SK-N-MC (cell line): ENCODE results near the gene AGBL1.

ENCODE experiments used
- DNase-seq: peaks from one replicate; pipeline ENCODE4 v3.0.0-alpha.2; 2011; ENCODE audit warnings: low read depth, low spot score
- H3K27ac ChIP-seq: fragments of 200-600 bp; sonication (generic); 2 replicates; pipeline ENCODE4 v1.5.1; 2016; ENCODE audit warnings: mixed run types
- H3K36me3 ChIP-seq: fragments of 200-600 bp; sonication (generic); 2 replicates; pipeline ENCODE4 v1.6.1; 2017; ENCODE audit warnings: antibody characterized with exemption, low read length, mixed read lengths; ENCODE audit not compliant: insufficient read depth
- H3K4me3 ChIP-seq: fragments of 200-600 bp; sonication (generic); 2 replicates; pipeline ENCODE4 v1.5.1; 2016
- H3K9ac ChIP-seq: fragments of 200-600 bp; sonication (generic); 2 replicates; pipeline ENCODE4 v1.8.0; 2017; ENCODE audit warnings: mixed run types, mixed read lengths; ENCODE audit not compliant: insufficient read length
- H3K9me3 ChIP-seq: fragments of 200-600 bp; sonication (generic); 2 replicates; pipeline ENCODE4 v1.6.1; 2017; ENCODE audit warnings: low read depth, mild to moderate bottlenecking, antibody characterized with exemption, low read length, moderate library complexity, mixed read lengths
- EZH2 ChIP-seq: fragments of 200-600 bp; sonication (generic); IDR thresholded peaks from one replicate; pipeline ENCODE4 v1.6.1; 2017; ENCODE audit warnings: antibody characterized with exemption
- FOXP2 ChIP-seq: optimal IDR thresholded peaks from 2 replicates; pipeline ENCODE3; 2011; ENCODE audit warnings: mild to moderate bottlenecking, moderate library complexity; ENCODE audit not compliant: insufficient read depth; ENCODE audit errors: extremely low read length, control extremely low read depth
- POLR2AphosphoS5 ChIP-seq: IDR thresholded peaks from 2 replicates; pipeline ENCODE4 v1.6.1; 2012; ENCODE audit warnings: mild to moderate bottlenecking, low read depth, low read length, borderline replicate concordance

AGBL1 gene

GRCh38 chr15:86229936-86230335 is 150.3 kb downstream of the AGBL1 start:
- H3K36me3 ChIP-seq, result no peaks in the 10 kb centered on the region
- no peak overlapping the region for H3K4me3 ChIP-seq
- no peak for TF ChIP-seq POLR2AphosphoS5
- TF ChIP-seq FOXP2, result no peak
- no peak for TF ChIP-seq EZH2
- no peak for DNase-seq
- no peaks in the 10 kb centered on the region for H3K9me3 ChIP-seq
- no peak overlapping the region for H3K9ac ChIP-seq
- H3K27ac ChIP-seq, result no peak overlapping the region

GRCh38 chr15:86231864-86232721 is 152.4 kb downstream of the AGBL1 start:
- TF ChIP-seq EZH2, result no peak
- TF ChIP-seq FOXP2, result no peak
- no peak for TF ChIP-seq POLR2AphosphoS5
- Histone ChIP-seq H3K36me3 (no peaks in the 10 kb centered on the region), H3K9me3 (no peaks in the 10 kb centered on the region), H3K9ac (no peak overlapping the region), H3K4me3 (no peak overlapping the region), H3K27ac (no peak overlapping the region)
- DNase-seq, result peak; percentile 2

- no peak overlapping the region for H3K27ac ChIP-seq
- H3K9ac ChIP-seq, result no peak overlapping the region
- H3K4me3 ChIP-seq, result no peak overlapping the region
- no peaks in the 10 kb centered on the region for H3K9me3 ChIP-seq
- DNase-seq, result no peak
- TF ChIP-seq POLR2AphosphoS5 (no peak), EZH2 (no peak), FOXP2 (no peak)
- H3K36me3 ChIP-seq, result no peaks in the 10 kb centered on the region
Observed at GRCh38 chr15:86235667-86236066, 156.0 kb downstream of the AGBL1 start.

DNA sequence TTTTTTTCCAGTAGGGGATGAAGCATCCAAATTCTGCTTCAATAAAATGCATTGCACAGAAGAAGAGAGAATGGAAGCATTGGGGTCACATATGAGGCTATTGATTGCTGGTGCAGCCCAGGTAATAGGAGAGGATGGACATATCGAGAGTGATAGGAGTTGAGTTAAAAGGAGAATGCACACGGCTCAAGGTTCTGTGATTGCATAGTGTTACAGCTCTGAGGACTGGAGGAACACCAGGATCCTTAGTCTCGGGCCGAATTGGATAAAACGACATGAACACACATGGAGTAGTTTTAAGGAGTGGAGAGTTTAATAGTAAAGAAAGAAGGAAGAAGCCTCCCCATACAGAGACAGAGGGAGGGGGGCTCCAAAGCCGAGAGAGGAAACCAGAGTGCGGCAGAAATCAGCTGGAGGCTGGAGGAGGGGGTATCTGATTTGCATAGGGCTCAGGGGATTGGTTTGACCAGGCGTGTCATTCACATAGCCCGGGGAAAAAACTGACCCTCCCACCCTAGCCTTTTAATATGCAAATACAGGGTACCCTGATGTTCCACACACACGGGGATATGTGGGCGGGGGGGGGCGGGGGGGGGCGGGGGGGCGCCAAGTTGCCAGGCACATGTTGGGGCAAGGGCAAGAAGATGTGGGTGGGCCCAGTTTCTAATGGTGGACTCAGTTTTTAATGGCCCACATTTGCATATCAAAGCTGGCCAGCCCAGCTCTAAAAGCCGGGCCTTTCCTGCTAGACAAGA is 156.9 kb downstream of the AGBL1 start:
- DNase-seq, result no peak
- no peaks in the 10 kb centered on the region for H3K36me3 ChIP-seq
- H3K9me3 ChIP-seq, result no peaks in the 10 kb centered on the region
- TF ChIP-seq POLR2AphosphoS5 (no peak), FOXP2 (no peak), EZH2 (no peak)
- H3K9ac ChIP-seq, result no peak overlapping the region
- no peak overlapping the region for H3K4me3 ChIP-seq
- H3K27ac ChIP-seq, result no peak overlapping the region

DNA sequence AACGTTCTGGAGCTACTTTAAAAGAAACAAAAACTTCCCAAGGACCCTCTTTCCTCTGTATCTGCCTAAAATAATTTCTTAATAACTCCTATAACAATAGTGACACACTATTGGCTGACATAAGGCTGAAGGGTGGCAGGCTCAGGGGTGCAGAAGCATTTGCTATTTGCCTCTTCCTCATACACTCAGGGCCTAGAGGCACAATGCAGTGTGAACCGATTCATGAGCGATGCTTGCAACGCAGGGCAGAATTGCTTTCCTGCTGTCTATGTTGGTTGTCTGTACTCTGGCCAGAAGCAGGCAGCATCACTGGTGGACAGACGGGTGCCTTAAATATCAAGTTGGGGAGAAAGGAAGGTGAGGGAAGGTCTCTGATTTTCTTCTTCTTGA is 157.4 kb downstream of the AGBL1 start:
- Histone ChIP-seq H3K9me3 (no peaks in the 10 kb centered on the region), H3K27ac (no peak overlapping the region), H3K36me3 (no peaks in the 10 kb centered on the region), H3K9ac (no peak overlapping the region), H3K4me3 (no peak overlapping the region)
- no peak for DNase-seq
- TF ChIP-seq POLR2AphosphoS5 (no peak), EZH2 (no peak), FOXP2 (no peak)

- TF ChIP-seq POLR2AphosphoS5 (no peak), EZH2 (no peak), FOXP2 (no peak)
- Histone ChIP-seq H3K9ac (no peak overlapping the region), H3K36me3 (no peaks in the 10 kb centered on the region), H3K4me3 (no peak overlapping the region), H3K9me3 (no peaks in the 10 kb centered on the region), H3K27ac (no peak overlapping the region)
- no peak for DNase-seq
Observed at GRCh38 chr15:86247249-86247955, 167.7 kb downstream of the AGBL1 start.

DNA sequence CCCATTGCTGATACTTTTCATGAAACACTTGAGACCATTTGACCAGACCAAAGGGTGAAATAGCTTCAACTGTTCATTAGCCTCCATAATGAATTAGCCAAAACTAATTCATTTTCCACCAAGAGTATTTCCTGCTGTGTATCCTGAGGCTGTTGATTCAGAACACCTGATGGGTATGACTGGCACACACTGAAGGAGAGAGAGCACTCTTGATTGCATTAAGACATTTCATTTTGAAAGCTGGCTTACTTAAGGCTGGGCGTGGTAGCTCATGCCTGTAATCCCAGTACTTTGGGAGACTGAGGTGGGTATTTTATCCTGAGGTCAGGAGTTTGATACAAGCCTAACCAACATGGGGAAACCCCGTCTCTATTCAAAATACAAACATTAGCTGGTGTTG is 175.6 kb downstream of the AGBL1 start:
- DNase-seq, result no peak
- no peak overlapping the region for H3K9ac ChIP-seq
- TF ChIP-seq EZH2 (no peak), FOXP2 (no peak), POLR2AphosphoS5 (no peak)
- no peak overlapping the region for H3K4me3 ChIP-seq
- no peak overlapping the region for H3K27ac ChIP-seq
- H3K9me3 ChIP-seq, result no peaks in the 10 kb centered on the region
- no peaks in the 10 kb centered on the region for H3K36me3 ChIP-seq

GRCh38 chr15:86256628-86257027 is 177.0 kb downstream of the AGBL1 start:
- DNase-seq, result no peak
- Histone ChIP-seq H3K36me3 (no peaks in the 10 kb centered on the region), H3K27ac (no peak overlapping the region), H3K9ac (no peak overlapping the region), H3K9me3 (no peaks in the 10 kb centered on the region), H3K4me3 (no peak overlapping the region)
- TF ChIP-seq EZH2, result no peak
- no peak for TF ChIP-seq FOXP2
- TF ChIP-seq POLR2AphosphoS5, result no peak

- no peak overlapping the region for H3K4me3 ChIP-seq
- no peak for TF ChIP-seq POLR2AphosphoS5
- TF ChIP-seq FOXP2, result no peak
- TF ChIP-seq EZH2, result no peak
- no peaks in the 10 kb centered on the region for H3K36me3 ChIP-seq
- H3K9me3 ChIP-seq, result no peaks in the 10 kb centered on the region
- no peak overlapping the region for H3K9ac ChIP-seq
- DNase-seq, result no peak
- no peak overlapping the region for H3K27ac ChIP-seq
Observed at GRCh38 chr15:86259589-86259988, 179.9 kb downstream of the AGBL1 start.
